GM23338 (cell line): ENCODE measurements around the gene GJC2. TPM values are rescaled to one million over a fixed set of nuclear protein-coding genes. Genes with fewer than 3 reads are reported as not detected.

Experiments used
- ATAC-seq: fragments of 200-7000 bp; cut with Tn5 transposase; 3 replicates; pipeline ENCODE4 v1.9.1; 2020
- DNase-seq: peaks from one replicate; pipeline ENCODE4 v3.0.0-alpha.2; 2015; ENCODE audit warnings: low spot score
- H2AFZ ChIP-seq: fragments of 200-600 bp; sonication (generic); 2 replicates; pipeline ENCODE4 v1.8.0; 2016; ENCODE audit warnings: antibody characterized with exemption, mild to moderate bottlenecking, moderate library complexity
- H3F3A ChIP-seq: fragments of 200-600 bp; sonication (generic); replicated peaks from 2 replicates; pipeline ENCODE4 v1.8.0; 2017; ENCODE audit warnings: antibody characterized with exemption, mixed run types, low read depth
- H3K27ac ChIP-seq: fragments of 200-600 bp; sonication (generic); 2 replicates; pipeline ENCODE4 v1.6.1; 2016; ENCODE audit warnings: low read depth
- H3K27me3 ChIP-seq: fragments of 200-600 bp; sonication (generic); 2 replicates; pipeline ENCODE4 v1.8.0; 2016; ENCODE audit warnings: mild to moderate bottlenecking, mixed run types, moderate library complexity; ENCODE audit not compliant: insufficient read depth
- H3K36me3 ChIP-seq: fragments of 200-600 bp; sonication (generic); 2 replicates; pipeline ENCODE4 v1.8.0; 2016; ENCODE audit warnings: mild to moderate bottlenecking; ENCODE audit not compliant: insufficient read depth
- H3K4me1 ChIP-seq: fragments of 200-600 bp; sonication (generic); 2 replicates; pipeline ENCODE4 v1.8.0; 2016; ENCODE audit warnings: mild to moderate bottlenecking, moderate library complexity; ENCODE audit not compliant: insufficient read depth
- H3K4me2 ChIP-seq: fragments of 200-600 bp; sonication (generic); 2 replicates; pipeline ENCODE4 v1.7.1; 2017; ENCODE audit warnings: mixed run types
- H3K4me3 ChIP-seq: fragments of 200-600 bp; sonication (generic); 2 replicates; pipeline ENCODE4 v1.6.1; 2016; ENCODE audit warnings: mixed run types
- H3K79me2 ChIP-seq: fragments of 200-600 bp; sonication (generic); replicated peaks from 2 replicates; pipeline ENCODE4 v1.8.0; 2017; ENCODE audit warnings: mild to moderate bottlenecking; ENCODE audit not compliant: insufficient read depth
- H3K9me2 ChIP-seq: fragments of 200-600 bp; sonication (generic); 2 replicates; pipeline ENCODE4 v1.8.0; 2017; ENCODE audit not compliant: insufficient read depth
- H4K20me1 ChIP-seq: fragments of 200-600 bp; sonication (generic); replicated peaks from 2 replicates; pipeline ENCODE4 v1.8.0; 2017; ENCODE audit warnings: mild to moderate bottlenecking; ENCODE audit not compliant: insufficient read depth
- H3K27ac Mint-ChIP-seq: 2 replicates; pipeline ENCODE4 v1.8.0; 2020; ENCODE audit warnings: inconsistent platforms, mild to moderate bottlenecking, moderate library complexity, mixed read lengths
- H3K27me3 Mint-ChIP-seq: 3 replicates; pipeline ENCODE4 v1.8.0; 2022; ENCODE audit warnings: low read depth, mild to moderate bottlenecking, moderate library complexity, mixed read lengths, inconsistent platforms; ENCODE audit not compliant: insufficient read depth, poor library complexity
- H3K36me3 Mint-ChIP-seq: 3 replicates; pipeline ENCODE4 v1.8.0; 2021; ENCODE audit warnings: low read depth, mild to moderate bottlenecking, inconsistent platforms, moderate library complexity, mixed read lengths
- H3K4me1 Mint-ChIP-seq: 3 replicates; pipeline ENCODE4 v1.8.0; 2020; ENCODE audit warnings: mild to moderate bottlenecking, inconsistent platforms, mixed read lengths
- H3K4me3 Mint-ChIP-seq: 3 replicates; pipeline ENCODE4 v1.8.0; 2021; ENCODE audit warnings: moderate library complexity, mild to moderate bottlenecking, inconsistent platforms, mixed read lengths
- H3K9me3 Mint-ChIP-seq: 3 replicates; pipeline ENCODE4 v1.8.0; 2020; ENCODE audit warnings: moderate library complexity, mild to moderate bottlenecking, inconsistent platforms, mixed read lengths
- CREB1 ChIP-seq: fragments of 250-450 bp; sonication (Bioruptor Pico); IDR thresholded peaks from 2 replicates; pipeline ENCODE4 v1.5.0; 2020; ENCODE audit warnings: low read depth, mild to moderate bottlenecking, moderate library complexity
- CTCF ChIP-seq, 2 experiments: fragments of 200-600 bp in 1 of 2; sonication (generic) in 1 of 2; conservative IDR thresholded peaks; 2 replicates each; pipeline versions ENCODE4 v1.5.1 to v1.6.1; 2016 to 2017; ENCODE audit warnings: antibody characterized with exemption in 2 of 2, low read depth in 2 of 2, mild to moderate bottlenecking in 2 of 2, moderate library complexity in 1 of 2
- ETS1 ChIP-seq: IDR thresholded peaks from 2 replicates; pipeline ENCODE4 v1.6.1; 2016; ENCODE audit warnings: antibody characterized with exemption
- EZH2 ChIP-seq: fragments of 200-600 bp; sonication (generic); IDR thresholded peaks from one replicate; pipeline ENCODE4 v1.8.0; 2017; ENCODE audit warnings: antibody characterized with exemption, mild to moderate bottlenecking, low read depth; ENCODE audit not compliant: unreplicated experiment
- EZH2phosphoT487 ChIP-seq: fragments of 200-600 bp; sonication (generic); IDR thresholded peaks from one replicate; pipeline ENCODE4 v1.8.1; 2018; ENCODE audit warnings: antibody characterized with exemption; ENCODE audit not compliant: unreplicated experiment
- JUNB ChIP-seq: IDR thresholded peaks from one replicate; pipeline ENCODE4 v1.6.1; 2016; ENCODE audit warnings: antibody characterized with exemption; ENCODE audit not compliant: unreplicated experiment
- NANOG ChIP-seq: IDR thresholded peaks from 2 replicates; pipeline ENCODE4 v1.6.1; 2016; ENCODE audit warnings: antibody characterized with exemption, borderline replicate concordance
- POLR2AphosphoS5 ChIP-seq: IDR thresholded peaks from 2 replicates; pipeline ENCODE4 v1.6.1; 2016; ENCODE audit warnings: antibody characterized with exemption, low read depth
- REST ChIP-seq: IDR thresholded peaks from one replicate; pipeline ENCODE4 v1.6.1; 2018; ENCODE audit warnings: antibody characterized with exemption; ENCODE audit not compliant: unreplicated experiment
- STAT1 ChIP-seq: IDR thresholded peaks from one replicate; pipeline ENCODE4 v1.6.1; 2016; ENCODE audit warnings: antibody characterized with exemption; ENCODE audit not compliant: unreplicated experiment
- ZNF114 ChIP-seq: fragments of 250-450 bp; sonication (Bioruptor Pico); IDR thresholded peaks from 2 replicates; pipeline ENCODE4 v1.5.0; 2020; ENCODE audit warnings: mild to moderate bottlenecking, moderate library complexity
- ZNF331 ChIP-seq: fragments of 250-450 bp; sonication (Bioruptor Pico); IDR thresholded peaks from 2 replicates; pipeline ENCODE4 v1.5.0; 2020; ENCODE audit warnings: low read depth, mild to moderate bottlenecking, moderate library complexity
- ZNF462 ChIP-seq: fragments of 250-450 bp; sonication (Bioruptor Pico); IDR thresholded peaks from 2 replicates; pipeline ENCODE4 v1.5.0; 2020; ENCODE audit warnings: mild to moderate bottlenecking, moderate library complexity
- polyA plus RNA-seq: library from polyadenylated mRNA; unstranded; fragments of >200 nt; fragmentation: Nextera tagmentation; extraction: Ambion mirVana; gene quantifications from 2 replicates; pipeline ENCODE4 v1.2.1, GENCODE V29; 2016
- total RNA-seq: library from RNA; depleted of rRNA; stranded (reverse); fragments of >200 nt; shearing (Covaris generic); gene quantifications from 2 replicates; pipeline ENCODE4 v1.2.3, GENCODE V29; 2014

Gene GJC2
- total and polyA plus RNA-seq, 2 experiments from 2014 or later: 0.15 to 1.2 TPM

- DNase-seq: no peak
Measured at GRCh38 chr1:228152918-228153258, 3.2 kb downstream of the GJC2 start.

More at GRCh38 chr1:228152918-228153258, 3.2 kb downstream of the GJC2 start:
- peaks cover 3% of the 10 kb centered on the region; the same call in 2 of the 3 replicates for H3K4me1 Mint-ChIP-seq
- no peaks in the 10 kb centered on the region for H4K20me1 ChIP-seq
- H3K36me3 ChIP-seq: no peaks in the 10 kb centered on the region
- H3K27ac ChIP-seq: no peak overlapping the region
- H3K4me1 ChIP-seq: no peaks in the 10 kb centered on the region
- no peaks in the 10 kb centered on the region for H3K79me2 ChIP-seq
- TF ChIP-seq CREB1 (CRISPR knock-in tag) (no peak), NANOG (no peak), ZNF462 (CRISPR knock-in tag) (no peak), REST (no peak), STAT1 (no peak), EZH2 (no peak), POLR2AphosphoS5 (no peak), JUNB (no peak), CTCF (conservative IDR thresholded peaks at IDR 0.05; ENCODE audit: low read depth in 2 of 2) (no peak), EZH2phosphoT487 (no peak), ZNF114 (CRISPR knock-in tag) (no peak), ETS1 (no peak), ZNF331 (CRISPR knock-in tag) (no peak)
- no peak overlapping the region for H3K4me2 ChIP-seq
- H3K36me3 Mint-ChIP-seq: no peaks in the 10 kb centered on the region
- no peaks in the 10 kb centered on the region for H3K9me2 ChIP-seq
- no peaks in the 10 kb centered on the region for H3F3A ChIP-seq
- H3K9me3 Mint-ChIP-seq: no peaks in the 10 kb centered on the region
- no peak overlapping the region for H3K27ac Mint-ChIP-seq
- peaks cover 20% of the 10 kb centered on the region for H3K27me3 Mint-ChIP-seq
- H3K4me3 ChIP-seq: no peak overlapping the region
- no peak overlapping the region for H2AFZ ChIP-seq
- no peak overlapping the region for H3K4me3 Mint-ChIP-seq
- no peak for ATAC-seq
- H3K27me3 ChIP-seq: peaks cover 10% of the 10 kb centered on the region; the same call in 1 of the 2 replicates
